ENCODE results near the gene ZNF518A.

The ZNF518A gene

GRCh38 chr10:96137567-96137966, 7.5 kb downstream of the ZNF518A start:
- DNase-seq (ENCODE audit: low spot score) = no peak
- no peak for TF ChIP-seq CTCF (IDR thresholded peaks at IDR 0.05; ENCODE audit: extremely low read depth, missing control alignments)

GRCh38 chr10:96138102-96138501, 8.0 kb downstream of the ZNF518A start:
- peak; percentile 73 for DNase-seq (ENCODE audit: low spot score)
- no peak for TF ChIP-seq CTCF (IDR thresholded peaks at IDR 0.05; ENCODE audit: extremely low read depth, missing control alignments)

- no peak for TF ChIP-seq CTCF (IDR thresholded peaks at IDR 0.05; ENCODE audit: extremely low read depth, missing control alignments)
- DNase-seq (ENCODE audit: low spot score) = no peak
These were observed 22.3 kb downstream of the ZNF518A start for GRCh38 chr10:96152437-96152836.

GRCh38 chr10:96153070-96153469, 23.0 kb downstream of the ZNF518A start:
- no peak for DNase-seq (ENCODE audit: low spot score)
- TF ChIP-seq CTCF (IDR thresholded peaks at IDR 0.05; ENCODE audit: extremely low read depth, missing control alignments) = no peak

DNA sequence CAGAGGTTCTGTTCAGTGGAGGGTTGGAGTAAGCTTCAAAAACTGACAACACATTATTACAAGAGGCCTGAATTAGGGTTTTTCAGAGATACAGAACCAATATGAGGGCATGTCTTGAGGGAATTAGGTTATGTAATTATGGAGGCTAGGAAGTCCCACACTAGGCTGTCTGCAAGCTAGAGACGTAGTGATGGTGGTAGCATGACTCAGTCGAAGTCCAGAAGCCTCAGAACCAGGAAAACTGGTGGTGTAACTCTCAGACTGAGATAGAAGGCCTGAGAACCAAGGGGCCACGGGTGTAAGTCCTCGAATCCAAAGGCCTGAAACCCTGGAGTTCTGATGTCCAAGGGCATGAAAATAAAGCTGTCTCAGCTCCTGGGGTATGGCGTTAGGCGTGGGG, 35.6 kb downstream of the ZNF518A start:
- DNase-seq (ENCODE audit: low spot score) = no peak
- no peak for TF ChIP-seq CTCF (IDR thresholded peaks at IDR 0.05; ENCODE audit: extremely low read depth, missing control alignments)

GRCh38 chr10:96168546-96168945, 38.4 kb downstream of the ZNF518A start:
- no peak for TF ChIP-seq CTCF (IDR thresholded peaks at IDR 0.05; ENCODE audit: extremely low read depth, missing control alignments)
- no peak for DNase-seq (ENCODE audit: low spot score)

- TF ChIP-seq CTCF (IDR thresholded peaks at IDR 0.05; ENCODE audit: extremely low read depth, missing control alignments) = no peak
- no peak for DNase-seq (ENCODE audit: low spot score)
These were observed 40.1 kb downstream of the ZNF518A start for GRCh38 chr10:96170230-96170629.
